Cardiac fibroblast (primary cell): Measurements from ENCODE around the gene PDE4B.
"Not testable (repeated sequence)": the region's sequence is repeated elsewhere in the genome, so short reads cannot be mapped to it uniquely, and the experiment has no call there.

Source experiments
- DNase-seq, 2 donors: peaks; one replicate each; pipeline versions ENCODE4 v3.0.0 to v3.0.0-alpha.2; 2010; ENCODE audit warnings: low read depth in 2 of 2
- H3K4me3 ChIP-seq, 2 donors: replicated peaks in 1 of 2; 1 replicate in 1 of 2; 2 replicates in 1 of 2; pipeline ENCODE4 v1.5.1; 2011; ENCODE audit warnings: low read depth in 2 of 2, low read length in 2 of 2, mild to moderate bottlenecking in 2 of 2, moderate library complexity in 1 of 2
- CTCF ChIP-seq: IDR thresholded peaks from one replicate; pipeline ENCODE4 v1.5.1; 2011; ENCODE audit warnings: low read depth, mild to moderate bottlenecking, low read length, inconsistent platforms

The PDE4B gene

GRCh38 chr1:65866439-65866838 is 73.7 kb downstream of the PDE4B start:
- no peak overlapping the region for H3K4me3 ChIP-seq
- no peak for TF ChIP-seq CTCF
- DNase-seq, result no peak

- H3K4me3 ChIP-seq, result no peak overlapping the region
- TF ChIP-seq CTCF, result no peak
These were observed 79.6 kb downstream of the PDE4B start for GRCh38 chr1:65872301-65872700.

GRCh38 chr1:65878342-65878741 is 85.6 kb downstream of the PDE4B start:
- H3K4me3 ChIP-seq, DNase-seq: not testable (repeated sequence)

More at GRCh38 chr1:65872301-65872700, 79.6 kb downstream of the PDE4B start:
- no peak for DNase-seq

GRCh38 chr1:65880611-65881010 is 87.9 kb downstream of the PDE4B start:
- no peak overlapping the region for H3K4me3 ChIP-seq
- TF ChIP-seq CTCF, result no peak
- DNase-seq, result no peak

DNA sequence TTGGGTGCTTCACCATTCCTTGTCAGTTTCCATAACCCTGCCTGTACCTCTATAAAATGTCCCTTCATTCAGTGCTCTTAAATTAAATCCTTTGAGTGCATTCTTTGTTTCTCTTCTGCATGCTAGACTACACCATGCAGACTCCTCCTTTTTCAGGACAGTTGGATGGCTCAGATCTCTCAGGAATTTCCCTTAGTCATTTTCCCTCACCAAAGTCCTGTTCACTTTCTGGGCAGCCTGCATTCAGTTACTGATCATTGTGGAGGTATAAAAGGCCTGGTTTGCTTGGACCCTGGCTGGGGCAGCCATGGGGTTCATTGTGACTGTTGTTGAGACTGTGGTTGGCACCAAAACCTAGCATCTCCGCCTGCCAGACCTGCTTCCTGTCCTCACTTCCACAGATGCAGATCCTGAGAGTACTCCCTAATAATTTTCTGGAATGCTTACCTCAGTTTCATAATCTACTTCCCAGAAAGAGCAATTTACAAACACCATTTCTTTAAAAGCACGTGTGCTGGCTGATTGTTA is 88.4 kb downstream of the PDE4B start:
- TF ChIP-seq CTCF, result no peak
- peak in 1 of 2 donors; percentile 13 for DNase-seq
- H3K4me3 ChIP-seq, result no peak overlapping the region

GRCh38 chr1:65882076-65882475 is 89.4 kb downstream of the PDE4B start:
- DNase-seq, result no peak
- no peak for TF ChIP-seq CTCF
- H3K4me3 ChIP-seq, result no peak overlapping the region

DNA sequence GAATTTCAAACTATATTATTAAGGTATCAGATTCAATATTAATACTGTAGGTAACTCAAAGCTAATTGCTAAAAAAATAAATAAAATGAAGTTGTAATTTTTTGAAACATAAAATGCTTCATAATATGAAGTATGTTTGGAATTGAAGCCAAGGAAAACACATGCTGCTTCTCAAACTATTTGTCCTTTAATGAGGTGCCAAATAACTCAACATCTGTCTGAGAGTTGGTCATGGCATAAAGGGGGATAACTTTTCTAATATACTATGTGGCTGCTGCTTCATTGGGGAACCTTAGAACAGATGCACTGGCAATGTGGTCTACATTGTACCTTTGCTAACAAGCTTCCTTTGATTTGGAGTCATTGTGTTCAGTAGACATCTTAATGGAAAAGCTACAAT is 96.7 kb downstream of the PDE4B start:
- H3K4me3 ChIP-seq, result no peak overlapping the region
- no peak for DNase-seq
- no peak for TF ChIP-seq CTCF
